BJ (cell line): ENCODE measurements around the gene FOXP1. TPM values are rescaled to one million over a fixed set of nuclear protein-coding genes. Genes with fewer than 3 reads are reported as not detected.

Experiments used
- CTCF ChIA-PET: fragments of 350-600 bp; formaldehyde crosslinking; extraction: SDS; loops from one replicate; lab custom pipeline; 2021; ENCODE audit warnings: antibody characterized with exemption, inconsistent platforms; lab: Yijun Ruan, JAX
- POLR2A ChIA-PET: fragments of 300-600 bp; sonication (Branson Sonifier 250); formaldehyde crosslinking; extraction: SDS; loops from one replicate; lab custom pipeline; 2021; ENCODE audit warnings: antibody characterized with exemption; lab: Charles Lee
- DNase-seq: peaks from one replicate; pipeline ENCODE4 v3.0.0-alpha.2; 2011; ENCODE audit warnings: low read depth
- H3K27me3 ChIP-seq: 2 replicates; pipeline ENCODE4 v1.6.0; 2011; ENCODE audit warnings: low read length; ENCODE audit not compliant: control insufficient read depth, insufficient read depth
- H3K36me3 ChIP-seq: 2 replicates; pipeline ENCODE4 v1.5.1; 2011; ENCODE audit warnings: low read length; ENCODE audit not compliant: control insufficient read depth, insufficient read depth
- H3K4me3 ChIP-seq: 2 replicates; pipeline ENCODE4 v1.5.1; 2011; ENCODE audit warnings: low read depth, mild to moderate bottlenecking, control low read depth, low read length
- polyA plus RNA-seq: library from polyadenylated mRNA; depleted of rRNA; stranded (reverse); fragments of >200 nt; gene quantifications from 2 replicates; pipeline ENCODE4 v1.2.3, GENCODE V29; 2011
- TF ChIP-seq, protein P1 (sequence below): IDR thresholded peaks from 2 replicates; pipeline ENCODE4 v1.5.1; 2011; ENCODE audit warnings: low read depth, mild to moderate bottlenecking, control low read depth, inconsistent platforms, low read length, moderate library complexity; ENCODE audit not compliant: insufficient read depth

FOXP1 gene
- polyA plus RNA-seq, 1 experiment: 37.0 TPM

DNA sequence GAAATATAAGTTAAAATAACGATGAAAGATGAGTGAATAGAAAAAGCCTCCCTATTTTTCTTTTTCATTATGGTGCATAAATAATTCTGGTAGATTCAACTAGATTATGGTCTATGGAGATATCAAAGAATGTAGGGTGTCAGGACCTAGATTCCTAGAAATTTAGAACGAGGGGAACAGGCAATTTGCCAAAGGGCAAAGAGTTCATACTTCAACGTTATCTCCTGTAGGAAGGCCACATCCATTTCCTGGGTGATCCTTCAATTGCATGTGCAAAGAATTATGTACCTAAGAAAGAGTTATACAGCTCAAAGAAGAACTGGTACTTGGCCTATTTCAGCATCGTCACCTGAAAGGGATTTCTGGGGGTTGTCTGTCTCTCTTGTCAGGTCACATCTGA lies 351.8 kb downstream of the FOXP1 start:
- ChIA-PET CTCF (no interaction called here), POLR2A (no interaction called here)
- DNase-seq: no peak
- Histone ChIP-seq H3K36me3 (no peaks in the 10 kb centered on the region), H3K27me3 (no peaks in the 10 kb centered on the region), H3K4me3 (no peak overlapping the region)
- TF ChIP-seq, protein P1, sequence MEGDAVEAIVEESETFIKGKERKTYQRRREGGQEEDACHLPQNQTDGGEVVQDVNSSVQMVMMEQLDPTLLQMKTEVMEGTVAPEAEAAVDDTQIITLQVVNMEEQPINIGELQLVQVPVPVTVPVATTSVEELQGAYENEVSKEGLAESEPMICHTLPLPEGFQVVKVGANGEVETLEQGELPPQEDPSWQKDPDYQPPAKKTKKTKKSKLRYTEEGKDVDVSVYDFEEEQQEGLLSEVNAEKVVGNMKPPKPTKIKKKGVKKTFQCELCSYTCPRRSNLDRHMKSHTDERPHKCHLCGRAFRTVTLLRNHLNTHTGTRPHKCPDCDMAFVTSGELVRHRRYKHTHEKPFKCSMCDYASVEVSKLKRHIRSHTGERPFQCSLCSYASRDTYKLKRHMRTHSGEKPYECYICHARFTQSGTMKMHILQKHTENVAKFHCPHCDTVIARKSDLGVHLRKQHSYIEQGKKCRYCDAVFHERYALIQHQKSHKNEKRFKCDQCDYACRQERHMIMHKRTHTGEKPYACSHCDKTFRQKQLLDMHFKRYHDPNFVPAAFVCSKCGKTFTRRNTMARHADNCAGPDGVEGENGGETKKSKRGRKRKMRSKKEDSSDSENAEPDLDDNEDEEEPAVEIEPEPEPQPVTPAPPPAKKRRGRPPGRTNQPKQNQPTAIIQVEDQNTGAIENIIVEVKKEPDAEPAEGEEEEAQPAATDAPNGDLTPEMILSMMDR: no peak

GRCh38 chr3:71229905-71230657 lies 353.4 kb downstream of the FOXP1 start:
- ChIA-PET CTCF (interaction anchor here (1.0 kb wide), 1 partner anchor 12 kb away, joined by 4 read pairs; no protein-coding TSS in a partner anchor), POLR2A (no interaction called here)
- TF ChIP-seq, protein P1: no peak

GRCh38 chr3:71228156-71228866 lies 355.2 kb downstream of the FOXP1 start:
- Histone ChIP-seq H3K27me3 (no peaks in the 10 kb centered on the region), H3K36me3 (no peaks in the 10 kb centered on the region), H3K4me3 (no peak overlapping the region)
- ChIA-PET POLR2A (interaction anchor here (0.7 kb wide), 1 partner anchor 90 kb away, joined by 3 read pairs; no protein-coding TSS in a partner anchor), CTCF (interaction anchor here (1.1 kb wide), 1 partner anchor 17 kb away, joined by 3 read pairs; no protein-coding TSS in a partner anchor)
- TF ChIP-seq, protein P1: no peak
- no peak for DNase-seq

More at GRCh38 chr3:71229905-71230657, 353.4 kb downstream of the FOXP1 start:
- Histone ChIP-seq H3K36me3 (no peaks in the 10 kb centered on the region), H3K27me3 (no peaks in the 10 kb centered on the region), H3K4me3 (no peak overlapping the region)
- DNase-seq: no peak

DNA sequence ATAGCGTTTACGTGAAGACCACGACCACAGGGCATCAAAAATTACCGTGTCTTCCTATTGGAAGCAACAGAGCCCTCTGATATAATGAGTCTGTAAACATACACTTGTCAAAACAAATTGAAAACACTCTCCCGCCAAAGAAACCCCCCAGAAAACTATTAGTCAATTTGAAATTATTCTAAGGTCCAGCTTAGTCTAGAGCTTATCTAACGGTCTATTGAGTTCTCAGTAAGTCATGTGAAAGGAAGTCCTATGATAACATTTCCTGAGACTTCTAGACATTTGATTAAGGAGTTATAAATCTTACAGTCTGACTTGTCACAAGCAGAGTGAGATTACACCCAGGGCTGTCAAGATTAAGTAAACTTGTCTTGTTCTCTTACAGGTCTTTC lies 356.3 kb downstream of the FOXP1 start:
- H3K4me3 ChIP-seq: no peak overlapping the region
- ChIA-PET POLR2A (no interaction called here), CTCF (interaction anchor here (0.6 kb wide), 1 partner anchor 112 kb away, joined by 3 read pairs; no protein-coding TSS in a partner anchor)
- TF ChIP-seq, protein P1: no peak
- no peak for DNase-seq
- H3K27me3 ChIP-seq: no peaks in the 10 kb centered on the region
- no peaks in the 10 kb centered on the region for H3K36me3 ChIP-seq
